H1 (cell line): ENCODE results near the gene PIP4K2C. TPM values are rescaled to one million over a fixed set of nuclear protein-coding genes. Genes with fewer than 3 reads are reported as not detected.

ENCODE experiments used
- ASH2L ChIP-seq: fragments of 200-600, 300-600 bp; sonication (generic); IDR thresholded peaks from one replicate; pipeline ENCODE4 v1.7.1; 2017; ENCODE audit warnings: low read length
- BACH1 ChIP-seq: IDR thresholded peaks from 2 replicates; pipeline ENCODE4 v1.6.1; 2012; ENCODE audit warnings: low read length, improper control_type of control experiment
- CHD2 ChIP-seq: IDR thresholded peaks from 2 replicates; pipeline ENCODE4 v1.6.1; 2012; ENCODE audit warnings: low read length, improper control_type of control experiment
- EP300 ChIP-seq, 2 experiments: IDR thresholded peaks; 1 replicate in 1 of 2; 2 replicates in 1 of 2; pipeline ENCODE4 v1.6.1; 2011 to 2012; ENCODE audit warnings: low read depth in 2 of 2, low read length in 2 of 2, mild to moderate bottlenecking in 2 of 2, borderline replicate concordance in 1 of 2, inconsistent platforms in 1 of 2, moderate library complexity in 1 of 2
- EZH2 ChIP-seq: fragments of 200-600 bp; sonication (generic); IDR thresholded peaks from 2 replicates; pipeline ENCODE4 v1.7.1; 2012; ENCODE audit warnings: low read depth, mild to moderate bottlenecking, moderate library complexity, low read length, inconsistent platforms; ENCODE audit not compliant: severe bottlenecking
- HDAC2 ChIP-seq, 2 experiments: fragments of 300-600 bp in 1 of 2; sonication (generic) in 1 of 2; IDR thresholded peaks; 2 replicates each; pipeline ENCODE4 v1.6.1; 2011 to 2012; ENCODE audit warnings: low read depth in 2 of 2, low read length in 2 of 2, mild to moderate bottlenecking in 2 of 2, moderate library complexity in 2 of 2, borderline replicate concordance in 1 of 2, inconsistent platforms in 1 of 2
- JUND ChIP-seq: IDR thresholded peaks from 2 replicates; pipeline ENCODE4 v1.6.1; 2011; ENCODE audit warnings: mild to moderate bottlenecking, improper control_type of control experiment, low read length
- KDM4A ChIP-seq: IDR thresholded peaks from one replicate; pipeline ENCODE4 v1.7.1; 2012; ENCODE audit warnings: low read depth, mild to moderate bottlenecking, moderate library complexity, low read length, inconsistent platforms; ENCODE audit not compliant: severe bottlenecking
- POLR2AphosphoS5 ChIP-seq: IDR thresholded peaks from 2 replicates; pipeline ENCODE4 v1.6.1; 2011; ENCODE audit warnings: low read depth, low read length
- POU5F1 ChIP-seq: IDR thresholded peaks from 2 replicates; pipeline ENCODE4 v1.6.1; 2011; ENCODE audit warnings: low read depth, mild to moderate bottlenecking, low read length, moderate library complexity
- RAD21 ChIP-seq, 2 experiments: IDR thresholded peaks in 1 of 2; conservative IDR thresholded peaks in 1 of 2; 2 replicates each; pipeline ENCODE4 v1.6.1; 2011; ENCODE audit warnings: low read depth in 2 of 2, low read length in 2 of 2, improper control_type of control experiment in 1 of 2, inconsistent platforms in 1 of 2, mild to moderate bottlenecking in 1 of 2, moderate library complexity in 1 of 2
- RBBP5 ChIP-seq: IDR thresholded peaks from 2 replicates; pipeline ENCODE4 v1.7.1; 2012; ENCODE audit warnings: low read depth, mild to moderate bottlenecking, inconsistent platforms, low read length, moderate library complexity, borderline replicate concordance
- SIRT6 ChIP-seq: IDR thresholded peaks from one replicate; pipeline ENCODE4 v1.7.1; 2012; ENCODE audit warnings: low read length, inconsistent platforms
- SP4 ChIP-seq: IDR thresholded peaks from 2 replicates; pipeline ENCODE4 v1.6.1; 2012; ENCODE audit warnings: low read length, inconsistent platforms
- polyA plus RNA-seq, 7 experiments: library from polyadenylated mRNA; depleted of rRNA in 3 of 7; stranded (reverse) in 5 of 7; unstranded in 2 of 7; fragments of >200 nt in 5 of 7; fragments of 200-250 nt in 2 of 7; gene quantifications; 1 replicate in 5 of 7; 2 replicates in 1 of 7; 4 replicates in 1 of 7; pipeline versions ENCODE4 v1.2.1 to v1.2.3, GENCODE V29; 2011 to 2013; ENCODE audit warnings: missing spikeins in 2 of 7, mixed read lengths in 2 of 7
- total RNA-seq: library from RNA; stranded (reverse); fragmentation: NEBNext Ultra II Directional; extraction: Animal tissue kit (Norgen Biotek cat#: 25700); gene quantifications from 2 replicates; pipeline ENCODE4 v1.2.1, GENCODE V29; 2021
- TF ChIP-seq, protein P1 (sequence below), 3 experiments: IDR thresholded peaks; 1 replicate in 2 of 3; 2 replicates in 1 of 3; pipeline versions ENCODE4 v1.5.1 to v1.6.1; 2011; ENCODE audit warnings: low read length in 3 of 3, mild to moderate bottlenecking in 3 of 3, inconsistent platforms in 2 of 3, low read depth in 1 of 3, moderate library complexity in 1 of 3; ENCODE audit not compliant: insufficient read depth in 1 of 3; ENCODE audit errors: control extremely low read depth in 1 of 3
- TF ChIP-seq, protein P2 (sequence below): IDR thresholded peaks from 2 replicates; pipeline ENCODE4 v1.6.1; 2012; ENCODE audit warnings: inconsistent platforms
- TF ChIP-seq, protein P3 (sequence below): IDR thresholded peaks from 2 replicates; pipeline ENCODE4 v1.6.1; 2011; ENCODE audit warnings: low read depth, mild to moderate bottlenecking, low read length; ENCODE audit not compliant: insufficient read depth

PIP4K2C gene
- total and polyA plus RNA-seq, 2 of the 8 experiments (the other 6 are each of a cell fraction or from before 2014, with no cell fraction given): 25.0 to 27.1 TPM

DNA sequence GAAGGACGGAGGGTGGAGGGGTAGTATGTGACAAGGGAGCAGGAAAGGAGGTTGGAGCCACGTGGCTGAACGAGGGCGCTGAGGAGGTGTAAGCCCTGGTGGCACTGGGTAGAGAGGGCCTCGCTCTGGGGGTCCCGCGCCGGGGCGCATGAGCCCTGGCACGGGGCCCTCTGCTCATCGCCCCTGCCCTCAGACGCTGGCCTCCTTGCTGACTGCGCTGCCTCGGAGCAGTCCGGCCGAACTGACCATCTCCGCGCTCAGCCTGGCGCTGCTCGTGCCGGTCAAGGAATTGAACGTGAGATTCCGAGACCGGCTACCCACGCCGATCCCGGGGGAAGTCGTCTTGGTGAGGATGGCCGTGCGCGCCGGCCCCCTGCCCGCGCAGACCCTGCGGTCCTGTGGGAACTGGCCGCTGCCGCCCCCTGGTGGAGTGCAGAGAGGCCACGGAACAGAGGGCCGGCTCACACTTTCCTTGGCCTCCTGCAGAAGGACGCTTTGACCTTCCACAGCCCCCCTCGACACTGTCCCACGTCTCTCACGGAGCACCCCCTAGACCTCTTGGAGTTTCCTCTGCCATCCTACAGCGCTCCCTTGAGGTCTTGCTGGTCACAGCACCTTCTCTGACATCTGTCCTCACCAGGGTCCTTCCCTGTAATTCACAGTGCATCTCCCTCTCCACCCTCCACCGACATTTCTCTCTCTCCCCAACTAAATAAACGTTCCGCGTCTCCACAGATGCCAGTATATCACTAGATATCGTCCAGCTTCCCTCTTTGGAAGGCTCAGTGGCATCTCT, 30.7 kb downstream of the PIP4K2C start (continued):
- TF ChIP-seq, protein P1, sequence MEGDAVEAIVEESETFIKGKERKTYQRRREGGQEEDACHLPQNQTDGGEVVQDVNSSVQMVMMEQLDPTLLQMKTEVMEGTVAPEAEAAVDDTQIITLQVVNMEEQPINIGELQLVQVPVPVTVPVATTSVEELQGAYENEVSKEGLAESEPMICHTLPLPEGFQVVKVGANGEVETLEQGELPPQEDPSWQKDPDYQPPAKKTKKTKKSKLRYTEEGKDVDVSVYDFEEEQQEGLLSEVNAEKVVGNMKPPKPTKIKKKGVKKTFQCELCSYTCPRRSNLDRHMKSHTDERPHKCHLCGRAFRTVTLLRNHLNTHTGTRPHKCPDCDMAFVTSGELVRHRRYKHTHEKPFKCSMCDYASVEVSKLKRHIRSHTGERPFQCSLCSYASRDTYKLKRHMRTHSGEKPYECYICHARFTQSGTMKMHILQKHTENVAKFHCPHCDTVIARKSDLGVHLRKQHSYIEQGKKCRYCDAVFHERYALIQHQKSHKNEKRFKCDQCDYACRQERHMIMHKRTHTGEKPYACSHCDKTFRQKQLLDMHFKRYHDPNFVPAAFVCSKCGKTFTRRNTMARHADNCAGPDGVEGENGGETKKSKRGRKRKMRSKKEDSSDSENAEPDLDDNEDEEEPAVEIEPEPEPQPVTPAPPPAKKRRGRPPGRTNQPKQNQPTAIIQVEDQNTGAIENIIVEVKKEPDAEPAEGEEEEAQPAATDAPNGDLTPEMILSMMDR (IDR thresholded peaks at IDR 0.05; ENCODE audit: control extremely low read depth in 1 of 3, insufficient read depth in 1 of 3, low read depth in 1 of 3, low read length in 3 of 3): peak in 2 of 3 experiments; percentile 83 to 89; a peak in 3 of 4 replicates
- TF ChIP-seq POLR2AphosphoS5 (no peak), JUND (no peak), CHD2 (no peak), KDM4A (peak; percentile 66), BACH1 (peak; percentile 91), POU5F1 (no peak), HDAC2 (IDR thresholded peaks at IDR 0.05; ENCODE audit: borderline replicate concordance in 1 of 2, low read depth in 2 of 2, low read length in 2 of 2) (peak in 1 of 2 experiments; percentile 96; a peak in 2 of 4 replicates), ASH2L (no peak), RAD21 (IDR thresholded peaks at IDR 0.05 in 1 of 2, conservative IDR thresholded peaks at IDR 0.05 in 1 of 2; ENCODE audit: low read depth in 2 of 2, low read length in 2 of 2) (peak; percentile 62 to 71), RBBP5 (no peak), SIRT6 (no peak), SP4 (no peak), EZH2 (no peak), EP300 (IDR thresholded peaks at IDR 0.05; ENCODE audit: borderline replicate concordance in 1 of 2, low read depth in 2 of 2, low read length in 2 of 2) (no peak)
- TF ChIP-seq, protein P2, sequence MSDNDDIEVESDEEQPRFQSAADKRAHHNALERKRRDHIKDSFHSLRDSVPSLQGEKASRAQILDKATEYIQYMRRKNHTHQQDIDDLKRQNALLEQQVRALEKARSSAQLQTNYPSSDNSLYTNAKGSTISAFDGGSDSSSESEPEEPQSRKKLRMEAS: 0 out of 2 replicates have a peak, but pooled peaks have one; percentile 9
- TF ChIP-seq, protein P3, sequence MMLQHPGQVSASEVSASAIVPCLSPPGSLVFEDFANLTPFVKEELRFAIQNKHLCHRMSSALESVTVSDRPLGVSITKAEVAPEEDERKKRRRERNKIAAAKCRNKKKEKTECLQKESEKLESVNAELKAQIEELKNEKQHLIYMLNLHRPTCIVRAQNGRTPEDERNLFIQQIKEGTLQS: no peak
